Liver (tissue), 2 donors: ENCODE results near the gene TMEM145.

Experiments
- FOXA1 ChIP-seq: IDR thresholded peaks from 2 replicates; pipeline ENCODE4 v1.6.1; 2016; ENCODE audit warnings: antibody characterized with exemption
- YY1 ChIP-seq: IDR thresholded peaks from 2 replicates; pipeline ENCODE4 v1.6.1; 2016; ENCODE audit warnings: antibody characterized with exemption, mild to moderate bottlenecking
- TF ChIP-seq, protein P1 (sequence below): IDR thresholded peaks from 2 replicates; pipeline ENCODE4 v1.6.1; 2016; ENCODE audit warnings: antibody characterized with exemption
- TF ChIP-seq, protein P2 (sequence below): fragments of 150-350 bp; IDR thresholded peaks from 2 replicates; pipeline ENCODE4 v1.5.1; 2017; ENCODE audit warnings: improper control_type of control experiment, low read depth, low read length; ENCODE audit not compliant: missing input control
- TF ChIP-seq, protein P3 (sequence below): IDR thresholded peaks from 2 replicates; pipeline ENCODE4 v1.6.1; 2016; ENCODE audit warnings: antibody characterized with exemption, mild to moderate bottlenecking
- TF ChIP-seq, protein P4 (sequence below): IDR thresholded peaks from 2 replicates; pipeline ENCODE4 v1.6.1; 2016; ENCODE audit warnings: antibody characterized with exemption
- donor health status: healthy.

DNA sequence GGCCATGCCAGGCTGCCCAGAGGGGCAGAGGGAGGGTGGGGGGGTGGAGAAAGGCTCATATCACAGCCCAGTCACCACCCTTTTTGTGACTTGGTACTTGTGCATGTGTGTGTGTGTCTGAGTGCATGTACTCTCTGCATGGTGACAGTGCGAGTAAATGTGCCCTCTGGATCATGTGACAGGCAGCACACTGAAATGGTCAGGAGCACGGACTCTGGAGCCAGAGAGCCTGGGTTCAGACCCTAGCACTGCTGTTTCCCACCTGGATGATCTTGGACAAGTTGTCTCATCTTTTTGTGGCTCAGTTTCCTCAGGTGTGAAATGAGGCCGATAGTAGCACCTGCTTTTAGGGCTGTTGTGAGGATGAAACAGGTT is 42.1 kb upstream of the TMEM145 start:
- TF ChIP-seq, protein P1, sequence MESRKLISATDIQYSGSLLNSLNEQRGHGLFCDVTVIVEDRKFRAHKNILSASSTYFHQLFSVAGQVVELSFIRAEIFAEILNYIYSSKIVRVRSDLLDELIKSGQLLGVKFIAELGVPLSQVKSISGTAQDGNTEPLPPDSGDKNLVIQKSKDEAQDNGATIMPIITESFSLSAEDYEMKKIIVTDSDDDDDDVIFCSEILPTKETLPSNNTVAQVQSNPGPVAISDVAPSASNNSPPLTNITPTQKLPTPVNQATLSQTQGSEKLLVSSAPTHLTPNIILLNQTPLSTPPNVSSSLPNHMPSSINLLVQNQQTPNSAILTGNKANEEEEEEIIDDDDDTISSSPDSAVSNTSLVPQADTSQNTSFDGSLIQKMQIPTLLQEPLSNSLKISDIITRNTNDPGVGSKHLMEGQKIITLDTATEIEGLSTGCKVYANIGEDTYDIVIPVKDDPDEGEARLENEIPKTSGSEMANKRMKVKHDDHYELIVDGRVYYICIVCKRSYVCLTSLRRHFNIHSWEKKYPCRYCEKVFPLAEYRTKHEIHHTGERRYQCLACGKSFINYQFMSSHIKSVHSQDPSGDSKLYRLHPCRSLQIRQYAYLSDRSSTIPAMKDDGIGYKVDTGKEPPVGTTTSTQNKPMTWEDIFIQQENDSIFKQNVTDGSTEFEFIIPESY = no peak
- TF ChIP-seq, protein P2, sequence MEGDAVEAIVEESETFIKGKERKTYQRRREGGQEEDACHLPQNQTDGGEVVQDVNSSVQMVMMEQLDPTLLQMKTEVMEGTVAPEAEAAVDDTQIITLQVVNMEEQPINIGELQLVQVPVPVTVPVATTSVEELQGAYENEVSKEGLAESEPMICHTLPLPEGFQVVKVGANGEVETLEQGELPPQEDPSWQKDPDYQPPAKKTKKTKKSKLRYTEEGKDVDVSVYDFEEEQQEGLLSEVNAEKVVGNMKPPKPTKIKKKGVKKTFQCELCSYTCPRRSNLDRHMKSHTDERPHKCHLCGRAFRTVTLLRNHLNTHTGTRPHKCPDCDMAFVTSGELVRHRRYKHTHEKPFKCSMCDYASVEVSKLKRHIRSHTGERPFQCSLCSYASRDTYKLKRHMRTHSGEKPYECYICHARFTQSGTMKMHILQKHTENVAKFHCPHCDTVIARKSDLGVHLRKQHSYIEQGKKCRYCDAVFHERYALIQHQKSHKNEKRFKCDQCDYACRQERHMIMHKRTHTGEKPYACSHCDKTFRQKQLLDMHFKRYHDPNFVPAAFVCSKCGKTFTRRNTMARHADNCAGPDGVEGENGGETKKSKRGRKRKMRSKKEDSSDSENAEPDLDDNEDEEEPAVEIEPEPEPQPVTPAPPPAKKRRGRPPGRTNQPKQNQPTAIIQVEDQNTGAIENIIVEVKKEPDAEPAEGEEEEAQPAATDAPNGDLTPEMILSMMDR = no peak
- TF ChIP-seq YY1 (peak; percentile 26), FOXA1 (peak; percentile 24)
- TF ChIP-seq, protein P3, sequence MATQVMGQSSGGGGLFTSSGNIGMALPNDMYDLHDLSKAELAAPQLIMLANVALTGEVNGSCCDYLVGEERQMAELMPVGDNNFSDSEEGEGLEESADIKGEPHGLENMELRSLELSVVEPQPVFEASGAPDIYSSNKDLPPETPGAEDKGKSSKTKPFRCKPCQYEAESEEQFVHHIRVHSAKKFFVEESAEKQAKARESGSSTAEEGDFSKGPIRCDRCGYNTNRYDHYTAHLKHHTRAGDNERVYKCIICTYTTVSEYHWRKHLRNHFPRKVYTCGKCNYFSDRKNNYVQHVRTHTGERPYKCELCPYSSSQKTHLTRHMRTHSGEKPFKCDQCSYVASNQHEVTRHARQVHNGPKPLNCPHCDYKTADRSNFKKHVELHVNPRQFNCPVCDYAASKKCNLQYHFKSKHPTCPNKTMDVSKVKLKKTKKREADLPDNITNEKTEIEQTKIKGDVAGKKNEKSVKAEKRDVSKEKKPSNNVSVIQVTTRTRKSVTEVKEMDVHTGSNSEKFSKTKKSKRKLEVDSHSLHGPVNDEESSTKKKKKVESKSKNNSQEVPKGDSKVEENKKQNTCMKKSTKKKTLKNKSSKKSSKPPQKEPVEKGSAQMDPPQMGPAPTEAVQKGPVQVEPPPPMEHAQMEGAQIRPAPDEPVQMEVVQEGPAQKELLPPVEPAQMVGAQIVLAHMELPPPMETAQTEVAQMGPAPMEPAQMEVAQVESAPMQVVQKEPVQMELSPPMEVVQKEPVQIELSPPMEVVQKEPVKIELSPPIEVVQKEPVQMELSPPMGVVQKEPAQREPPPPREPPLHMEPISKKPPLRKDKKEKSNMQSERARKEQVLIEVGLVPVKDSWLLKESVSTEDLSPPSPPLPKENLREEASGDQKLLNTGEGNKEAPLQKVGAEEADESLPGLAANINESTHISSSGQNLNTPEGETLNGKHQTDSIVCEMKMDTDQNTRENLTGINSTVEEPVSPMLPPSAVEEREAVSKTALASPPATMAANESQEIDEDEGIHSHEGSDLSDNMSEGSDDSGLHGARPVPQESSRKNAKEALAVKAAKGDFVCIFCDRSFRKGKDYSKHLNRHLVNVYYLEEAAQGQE = no peak
- TF ChIP-seq, protein P4, sequence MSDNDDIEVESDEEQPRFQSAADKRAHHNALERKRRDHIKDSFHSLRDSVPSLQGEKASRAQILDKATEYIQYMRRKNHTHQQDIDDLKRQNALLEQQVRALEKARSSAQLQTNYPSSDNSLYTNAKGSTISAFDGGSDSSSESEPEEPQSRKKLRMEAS = no peak
